GM12878 (cell line): ENCODE results near the gene TPCN2. TPM values are rescaled to one million over a fixed set of nuclear protein-coding genes. Genes with fewer than 3 reads are reported as not detected.

Experiments used
- ATAC-seq: fragments of 200-7000 bp; cut with Tn5 transposase; 3 replicates; pipeline ENCODE4 v1.9.1; 2020; ENCODE audit warnings: mild to moderate bottlenecking, moderate library complexity
- BruUV-seq: library from RNA; stranded (reverse); fragments of 400-500 nt; replicated peaks from 2 replicates; lab custom pipeline; 2021; lab: Mats Ljungman, UMichigan
- CTCF ChIA-PET: fragments of 300-600 bp; sonication (Branson Sonifier 250); formaldehyde crosslinking; extraction: SDS; loops from one replicate; lab custom pipeline; 2021; ENCODE audit warnings: inconsistent platforms; lab: Yijun Ruan, JAX
- POLR2A ChIA-PET: fragments of 350-600 bp; formaldehyde crosslinking; extraction: SDS; loops from one replicate; lab custom pipeline; 2021; ENCODE audit warnings: inconsistent platforms; lab: Charles Lee
- RAD21 ChIA-PET: fragments of 300-600 bp; sonication (Branson Sonifier 250); formaldehyde crosslinking; loops from one replicate; lab custom pipeline; 2023; ENCODE audit warnings: antibody characterized with exemption; ENCODE audit not compliant: unreplicated experiment; lab: Charles Lee
- SMC1A ChIA-PET: fragments of 300-600 bp; sonication (Branson Sonifier 250); formaldehyde crosslinking; loops from one replicate; lab custom pipeline; 2023; ENCODE audit not compliant: unreplicated experiment, uncharacterized antibody; lab: Charles Lee
- DNase-seq: peaks from one replicate; pipeline ENCODE4 v3.0.0-alpha.2; 2011; ENCODE audit warnings: low read depth, low spot score
- FAIRE-seq: peaks from 3 replicates; lab custom pipeline; 2011; peaks lifted over from hg19 to GRCh38; lab: Jason Lieb, UNC
- H2AFZ ChIP-seq: 2 replicates; pipeline ENCODE4 v1.6.0; 2011; ENCODE audit warnings: low read depth, low read length, control low read depth; ENCODE audit not compliant: control insufficient read depth
- H3K27ac ChIP-seq: 2 replicates; pipeline ENCODE4 v1.5.1; 2011; ENCODE audit warnings: control low read depth; ENCODE audit not compliant: control insufficient read depth, insufficient read depth
- H3K27me3 ChIP-seq, 2 experiments: replicated peaks in 1 of 2; 2 replicates each; pipeline versions ENCODE4 v1.6.0 to v1.6.1; 2011; ENCODE audit warnings: low read length in 1 of 2; ENCODE audit not compliant: control insufficient read depth in 2 of 2, insufficient read depth in 2 of 2
- H3K36me3 ChIP-seq, 2 experiments: 2 replicates each; pipeline ENCODE4 v1.5.1; 2011; ENCODE audit warnings: low read length in 1 of 2; ENCODE audit not compliant: control insufficient read depth in 2 of 2, insufficient read depth in 2 of 2
- H3K4me1 ChIP-seq: 2 replicates; pipeline ENCODE4 v1.6.1; 2011; ENCODE audit warnings: mild to moderate bottlenecking, low read length, moderate library complexity, mixed read lengths; ENCODE audit not compliant: control insufficient read depth, insufficient read depth
- H3K4me2 ChIP-seq: 2 replicates; pipeline ENCODE4 v1.6.0; 2011; ENCODE audit warnings: control low read depth; ENCODE audit not compliant: control insufficient read depth, insufficient read depth
- H3K4me3 ChIP-seq: fragments of 200-600 bp; sonication (generic); 2 replicates; pipeline ENCODE4 v1.5.1; 2016
- H3K79me2 ChIP-seq: 2 replicates; pipeline ENCODE4 v1.6.0; 2011; ENCODE audit warnings: low read length; ENCODE audit not compliant: control insufficient read depth, insufficient read depth
- H3K9ac ChIP-seq: 2 replicates; pipeline ENCODE4 v1.8.0; 2011; ENCODE audit warnings: low read length, control low read depth, mixed read lengths; ENCODE audit not compliant: control insufficient read depth, insufficient read depth
- H3K9me3 ChIP-seq: replicated peaks from 3 replicates; pipeline ENCODE4 v1.5.1; 2011; ENCODE audit warnings: mild to moderate bottlenecking, low read length; ENCODE audit not compliant: control insufficient read depth, insufficient read depth
- H4K20me1 ChIP-seq: 2 replicates; pipeline ENCODE4 v1.6.0; 2011; ENCODE audit not compliant: control insufficient read depth, insufficient read depth
- CREB1 ChIP-seq: IDR thresholded peaks from 2 replicates; pipeline ENCODE4 v1.6.1; 2012; ENCODE audit warnings: low read depth, mild to moderate bottlenecking, inconsistent platforms
- E2F4 ChIP-seq: IDR thresholded peaks from 2 replicates; pipeline ENCODE4 v1.6.1; 2012; ENCODE audit warnings: low read depth, low read length, improper control_type of control experiment
- NRF1 ChIP-seq: conservative IDR thresholded peaks from 2 replicates; pipeline ENCODE4 v1.6.1; 2011; ENCODE audit warnings: mild to moderate bottlenecking, low read depth, low read length, improper control_type of control experiment
- RELB ChIP-seq: fragments of 450-650 bp; IDR thresholded peaks from 2 replicates; pipeline ENCODE4 v1.6.1; 2017; ENCODE audit warnings: low read depth, mild to moderate bottlenecking, moderate library complexity
- SIX5 ChIP-seq: IDR thresholded peaks from 2 replicates; pipeline ENCODE4 v1.6.1; 2011; ENCODE audit warnings: mild to moderate bottlenecking, low read depth, low read length, moderate library complexity; ENCODE audit not compliant: severe bottlenecking
- WGBS: methylation state at CpG from one replicate; pipeline ENCODE4 v1.1.6; 2016; ENCODE audit warnings: low lambda C conversion rate; ENCODE audit not compliant: insufficient replicate concordance, insufficient coverage; ENCODE audit errors: missing lambda C conversion rate; 5-methylcytosine and 5-hydroxymethylcytosine counted together
- in situ Hi-C: fragments of 300-500 bp; cut with MboI; formaldehyde crosslinking; loops from 9 replicates; pipeline ENCODE4 v1.14.3; 2018; ENCODE audit warnings: mixed read lengths
- intact Hi-C: fragments of 100-400 bp; cut with micrococcal nuclease; formaldehyde crosslinking; loops from one replicate; pipeline ENCODE4 v1.14.2; 2022; ENCODE audit not compliant: unreplicated experiment
- polyA plus RNA-seq, 11 experiments: library from polyadenylated mRNA; depleted of rRNA in 4 of 11; unstranded in 6 of 11; stranded (reverse) in 5 of 11; fragments of >200 nt; fragmentation: Nextera tagmentation in 4 of 11; fragmentation: Illumina TruSeq in 1 of 11; extraction: Ambion mirVana in 4 of 11; extraction: Trizol in 1 of 11; gene quantifications; 1 replicate in 1 of 11; 2 replicates in 10 of 11; pipeline versions ENCODE4 v1.2.1 to v1.2.3, GENCODE V29; 2011 to 2016; ENCODE audit warnings: inconsistent platforms in 2 of 11, missing spikeins in 2 of 11, low read depth in 1 of 11
- total RNA-seq, 4 experiments: library from RNA; depleted of rRNA in 3 of 4; stranded (reverse); fragments of >200 nt in 3 of 4; fragmentation: Illumina TruSeq in 1 of 4; extraction: Trizol in 1 of 4; gene quantifications; 2 replicates each; pipeline versions ENCODE4 v1.2.1 to v1.2.3, GENCODE V29; 2013 to 2021

Gene TPCN2
- total and polyA plus RNA-seq, 10 of the 15 experiments (the other 5 are each of a cell fraction or from before 2014, with no cell fraction given): 1.7 to 18.4 (median 8.4) TPM

DNA sequence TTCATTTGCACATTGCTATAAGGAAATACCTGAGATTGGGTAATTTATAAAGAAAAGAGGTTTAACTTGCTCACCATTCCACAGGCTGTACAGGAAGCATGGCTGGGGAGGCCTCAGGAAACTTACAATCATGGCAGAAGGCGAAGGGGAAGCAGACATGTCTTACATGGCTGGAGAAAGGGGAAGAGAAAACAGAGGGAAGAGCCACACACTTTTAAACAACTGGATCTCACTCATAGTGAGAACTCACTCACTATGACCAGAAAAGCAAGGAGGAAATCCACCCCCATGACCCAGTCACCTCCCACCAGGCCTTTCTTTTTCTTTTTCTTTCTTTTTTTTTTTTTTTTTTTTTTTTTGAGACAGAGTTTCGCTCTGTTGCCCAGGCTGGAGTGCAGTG lies 85.5 kb downstream of the TPCN2 start (continued):
- peak; percentile 62; the same call in 1 of the 2 replicates for TF ChIP-seq RELB

GRCh38 chr11:69134957-69135356 lies 86.2 kb downstream of the TPCN2 start:
- Histone ChIP-seq H3K79me2 (no peaks in the 10 kb centered on the region), H3K9me3 (peaks cover 29% of the 10 kb centered on the region; the same call in 2 of the 3 replicates), H3K4me1 (peaks cover 14% of the 10 kb centered on the region), H3K4me2 (no peak overlapping the region), H4K20me1 (no peaks in the 10 kb centered on the region), H3K36me3 (no peaks in the 10 kb centered on the region), H3K9ac (no peak overlapping the region), H3K4me3 (no peak overlapping the region), H3K27ac (peak overlapping the region; percentile 42), H2AFZ (no peak overlapping the region), H3K27me3 (no peaks in the 10 kb centered on the region)
- 96% methylated on average over 8 of the region's 8 CpGs for WGBS
- DNase-seq (no peak), FAIRE-seq (no peak), ATAC-seq (no peak)
- in situ Hi-C loops: no loop called here
- ChIA-PET RAD21 (no interaction called here), POLR2A (interaction anchor here (0.7 kb wide), 1 partner anchor 358 kb away, joined by 6 read pairs; no protein-coding TSS in a partner anchor), CTCF (no interaction called here), SMC1A (no interaction called here)
- intact Hi-C loops: no loop called here
- TF ChIP-seq NRF1: no peak
- no peak for TF ChIP-seq SIX5
- no peak for TF ChIP-seq E2F4
- no peak for TF ChIP-seq CREB1
- no TSS peak for BruUV-seq
